GM18520 (cell line): Measurements from ENCODE around the gene PCDHA12.
"Not testable (repeated sequence)": the region's sequence is repeated elsewhere in the genome, so short reads cannot be mapped to it uniquely, and the experiment has no call there.

Source experiments
- ATAC-seq: cut with Tn5 transposase; IDR thresholded peaks from one replicate; pipeline ENCODE4 v1.9.1; 2021; ENCODE audit not compliant: unreplicated experiment

PCDHA12 gene

DNA sequence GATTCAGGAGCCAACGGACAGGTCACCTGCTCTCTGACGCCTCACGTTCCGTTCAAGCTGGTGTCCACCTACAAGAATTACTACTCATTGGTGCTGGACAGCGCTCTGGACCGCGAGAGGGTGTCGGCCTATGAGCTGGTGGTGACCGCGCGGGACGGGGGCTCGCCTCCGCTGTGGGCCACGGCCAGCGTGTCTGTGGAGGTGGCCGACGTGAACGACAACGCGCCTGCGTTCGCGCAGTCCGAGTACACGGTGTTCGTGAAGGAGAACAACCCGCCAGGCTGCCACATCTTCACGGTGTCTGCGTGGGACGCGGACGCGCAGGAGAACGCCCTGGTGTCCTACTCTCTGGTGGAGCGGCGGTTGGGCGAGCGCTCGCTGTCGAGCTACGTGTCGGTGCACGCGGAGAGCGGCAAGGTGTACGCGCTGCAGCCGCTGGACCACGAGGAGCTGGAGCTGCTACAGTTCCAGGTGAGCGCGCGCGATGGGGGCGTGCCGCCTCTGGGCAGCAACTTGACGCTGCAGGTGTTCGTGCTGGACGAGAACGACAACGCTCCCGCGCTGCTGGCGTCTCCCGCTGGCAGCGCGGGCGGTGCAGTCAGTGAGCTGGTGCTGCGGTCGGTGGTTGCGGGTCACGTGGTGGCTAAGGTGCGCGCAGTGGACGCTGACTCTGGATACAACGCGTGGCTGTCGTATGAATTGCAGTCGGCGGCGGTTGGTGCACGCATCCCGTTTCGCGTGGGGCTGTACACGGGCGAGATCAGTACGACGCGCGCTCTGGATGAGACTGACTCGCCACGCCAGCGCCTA is 17.7 kb upstream of the PCDHA12 start:
- no peak for ATAC-seq

DNA sequence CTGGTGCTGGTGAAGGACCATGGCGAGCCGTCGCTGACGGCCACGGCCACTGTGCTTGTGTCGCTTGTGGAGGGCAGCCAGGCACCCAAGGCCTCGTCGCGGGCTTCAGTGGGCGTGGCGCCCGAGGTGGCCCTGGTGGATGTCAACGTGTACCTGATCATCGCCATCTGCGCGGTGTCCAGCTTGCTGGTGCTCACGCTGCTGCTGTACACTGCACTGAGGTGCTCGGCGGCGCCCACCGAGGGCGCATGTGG is 17.2 kb upstream of the PCDHA12 start:
- ATAC-seq, result no peak

DNA sequence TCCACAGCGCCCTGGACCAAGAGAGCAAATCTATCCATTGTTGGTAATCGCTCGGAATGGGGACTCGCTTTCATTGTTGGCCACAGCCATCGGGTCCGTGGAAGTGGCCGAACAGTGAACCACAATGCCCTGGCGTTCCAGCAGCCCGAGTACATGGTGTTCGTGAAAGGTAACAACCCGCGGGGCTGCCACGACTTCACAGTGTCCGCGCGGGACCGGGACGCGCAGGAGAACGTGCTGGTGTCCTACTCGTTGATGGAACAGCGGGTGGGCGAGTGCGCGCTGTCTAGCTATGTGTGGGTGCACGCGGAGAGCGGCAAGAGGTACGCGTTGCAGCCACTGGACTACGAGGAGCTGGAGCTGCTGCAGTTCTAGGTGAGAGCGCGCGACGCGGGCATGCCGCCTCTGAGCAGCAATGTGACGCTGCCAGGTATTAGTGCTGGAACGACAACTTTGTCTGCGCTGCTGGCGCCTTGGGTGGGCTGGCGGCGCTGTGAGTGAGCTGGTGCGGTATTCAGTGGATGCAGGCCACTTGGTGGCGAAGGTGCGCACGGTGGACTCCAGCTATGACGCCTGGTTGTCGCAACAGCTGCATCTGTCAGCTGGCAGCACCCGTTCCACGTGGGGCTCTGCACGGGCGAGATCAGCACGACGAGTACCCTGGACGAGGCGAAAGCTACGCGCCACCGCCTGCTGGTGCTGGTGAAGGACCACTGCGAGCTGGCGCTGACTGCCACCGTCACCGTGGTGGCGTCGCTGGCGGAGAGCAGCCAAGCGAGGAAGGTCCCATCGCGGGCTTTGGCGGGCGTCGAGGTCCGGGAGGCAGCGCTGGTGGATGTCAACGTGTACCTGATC is 12.4 kb upstream of the PCDHA12 start:
- no peak for ATAC-seq

DNA sequence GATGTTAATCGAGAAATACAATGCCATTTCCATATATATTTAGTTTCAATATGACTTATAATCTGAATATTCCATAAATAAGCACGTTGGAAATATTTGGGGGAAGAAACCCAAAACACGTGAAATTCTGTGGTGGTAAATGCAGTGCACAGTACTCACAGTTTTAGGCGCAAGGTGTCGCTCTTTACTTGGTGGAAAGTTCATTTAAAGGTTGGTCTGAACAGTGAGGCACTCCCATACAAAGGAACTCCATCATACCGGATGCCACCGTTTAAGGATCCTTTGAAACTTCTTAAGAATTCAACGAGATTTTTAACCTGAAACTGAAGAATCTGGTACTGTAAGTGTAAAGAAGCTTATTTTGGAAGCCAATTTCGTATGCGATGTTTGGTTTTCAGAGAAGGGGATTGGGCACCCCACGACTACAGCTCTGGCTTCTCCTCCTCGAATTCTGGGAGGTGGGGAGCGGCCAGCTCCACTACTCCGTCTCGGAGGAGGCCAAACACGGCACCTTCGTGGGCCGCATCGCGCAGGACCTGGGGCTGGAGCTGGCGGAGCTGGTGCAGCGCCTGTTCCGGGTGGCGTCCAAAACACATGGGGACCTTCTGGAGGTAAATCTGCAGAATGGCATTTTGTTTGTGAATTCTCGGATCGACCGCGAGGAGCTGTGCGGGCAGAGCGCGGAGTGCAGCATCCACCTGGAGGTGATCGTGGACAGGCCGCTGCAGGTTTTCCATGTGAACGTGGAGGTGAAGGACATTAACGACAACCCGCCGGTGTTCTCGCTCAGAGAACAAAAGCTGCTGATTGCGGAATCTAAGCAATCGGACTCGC is 6.2 kb upstream of the PCDHA12 start, which contains the start of gene PCDHA11:
Gene PCDHA11, plus strand, starts transcription at position 237 of the 834 bp plus-strand sequence. Its CDS starts 147 bp downstream, at position 384.
- no peak for ATAC-seq

DNA sequence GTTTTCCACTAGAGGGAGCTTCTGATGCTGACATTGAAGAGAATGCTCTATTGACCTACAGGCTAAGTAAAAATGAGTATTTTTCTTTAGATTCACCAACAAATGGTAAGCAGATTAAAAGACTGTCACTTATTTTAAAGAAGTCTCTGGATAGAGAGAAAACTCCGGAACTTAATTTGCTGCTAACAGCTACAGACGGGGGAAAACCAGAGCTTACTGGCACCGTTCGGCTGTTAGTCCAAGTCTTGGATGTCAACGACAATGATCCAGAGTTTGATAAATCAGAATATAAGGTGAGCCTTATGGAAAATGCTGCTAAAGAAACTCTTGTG is 5.6 kb upstream of the PCDHA12 start:
- ATAC-seq, result no peak

DNA sequence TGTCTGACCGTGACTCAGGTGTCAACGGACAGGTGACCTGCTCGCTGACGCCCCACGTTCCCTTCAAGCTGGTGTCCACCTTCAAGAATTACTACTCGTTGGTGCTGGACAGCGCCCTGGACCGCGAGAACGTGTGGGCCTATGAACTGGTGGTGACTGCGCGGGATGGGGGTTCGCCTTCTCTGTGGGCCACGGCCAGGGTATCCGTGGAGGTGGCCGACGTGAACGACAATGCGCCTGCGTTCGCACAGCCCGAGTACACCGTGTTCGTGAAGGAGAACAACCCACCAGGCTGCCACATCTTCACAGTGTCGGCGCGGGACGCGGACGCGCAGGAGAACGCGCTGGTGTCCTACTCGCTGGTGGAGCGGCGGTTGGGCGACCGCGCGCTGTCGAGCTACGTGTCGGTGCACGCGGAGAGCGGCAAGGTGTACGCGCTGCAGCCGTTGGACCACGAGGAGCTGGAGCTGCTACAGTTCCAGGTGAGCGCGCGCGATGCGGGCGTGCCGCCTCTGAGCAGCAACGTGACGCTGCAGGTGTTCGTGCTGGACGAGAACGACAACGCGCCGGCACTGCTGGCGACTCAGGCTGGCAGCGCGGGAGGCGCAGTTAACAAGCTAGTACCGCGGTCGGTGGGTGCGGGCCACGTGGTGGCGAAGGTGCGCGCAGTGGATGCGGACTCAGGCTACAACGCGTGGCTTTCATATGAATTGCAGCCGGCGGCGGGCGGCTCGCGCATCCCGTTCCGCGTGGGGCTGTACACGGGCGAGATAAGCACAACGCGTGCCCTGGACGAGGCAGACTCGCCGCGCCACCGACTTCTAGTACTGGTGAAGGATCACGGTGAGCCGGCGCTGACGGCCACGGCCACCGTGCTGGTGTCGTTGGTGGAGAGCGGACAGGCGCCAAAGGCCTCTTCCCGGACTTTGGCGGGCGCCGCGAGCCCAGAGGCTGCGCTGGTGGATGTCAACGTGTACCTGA is 4.6 kb upstream of the PCDHA12 start:
- no peak for ATAC-seq

DNA sequence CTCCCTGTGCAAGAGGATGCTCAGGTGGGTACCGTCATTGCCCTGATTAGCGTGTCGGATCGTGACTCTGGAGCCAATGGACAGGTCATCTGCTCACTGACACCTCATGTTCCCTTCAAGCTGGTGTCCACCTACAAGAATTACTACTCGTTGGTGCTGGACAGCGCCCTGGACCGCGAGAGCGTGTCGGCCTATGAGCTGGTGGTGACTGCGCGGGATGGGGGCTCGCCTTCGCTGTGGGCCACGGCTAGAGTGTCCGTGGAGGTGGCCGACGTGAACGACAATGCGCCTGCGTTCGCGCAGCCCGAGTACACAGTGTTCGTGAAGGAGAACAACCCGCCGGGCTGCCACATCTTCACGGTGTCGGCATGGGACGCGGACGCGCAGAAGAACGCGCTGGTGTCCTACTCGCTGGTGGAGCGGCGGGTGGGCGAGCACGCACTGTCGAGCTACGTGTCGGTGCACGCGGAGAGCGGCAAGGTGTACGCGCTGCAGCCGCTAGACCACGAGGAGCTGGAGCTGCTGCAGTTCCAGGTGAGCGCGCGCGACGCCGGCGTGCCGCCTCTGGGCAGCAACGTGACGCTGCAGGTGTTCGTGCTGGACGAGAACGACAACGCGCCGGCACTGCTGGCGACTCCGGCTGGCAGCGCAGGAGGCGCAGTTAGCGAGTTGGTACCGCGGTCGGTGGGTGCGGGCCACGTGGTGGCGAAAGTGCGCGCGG is 1.6 kb downstream of the PCDHA12 start:
- not testable (repeated sequence) for ATAC-seq

DNA sequence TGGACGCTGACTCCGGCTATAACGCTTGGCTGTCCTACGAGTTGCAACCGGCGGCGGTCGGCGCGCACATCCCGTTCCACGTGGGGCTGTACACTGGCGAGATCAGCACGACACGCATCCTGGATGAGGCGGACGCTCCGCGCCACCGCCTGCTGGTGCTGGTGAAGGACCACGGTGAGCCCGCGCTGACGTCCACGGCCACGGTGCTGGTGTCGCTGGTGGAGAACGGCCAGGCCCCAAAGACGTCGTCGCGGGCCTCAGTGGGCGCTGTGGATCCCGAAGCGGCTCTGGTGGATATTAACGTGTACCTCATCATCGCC is 2.1 kb downstream of the PCDHA12 start:
- ATAC-seq, result no peak

DNA sequence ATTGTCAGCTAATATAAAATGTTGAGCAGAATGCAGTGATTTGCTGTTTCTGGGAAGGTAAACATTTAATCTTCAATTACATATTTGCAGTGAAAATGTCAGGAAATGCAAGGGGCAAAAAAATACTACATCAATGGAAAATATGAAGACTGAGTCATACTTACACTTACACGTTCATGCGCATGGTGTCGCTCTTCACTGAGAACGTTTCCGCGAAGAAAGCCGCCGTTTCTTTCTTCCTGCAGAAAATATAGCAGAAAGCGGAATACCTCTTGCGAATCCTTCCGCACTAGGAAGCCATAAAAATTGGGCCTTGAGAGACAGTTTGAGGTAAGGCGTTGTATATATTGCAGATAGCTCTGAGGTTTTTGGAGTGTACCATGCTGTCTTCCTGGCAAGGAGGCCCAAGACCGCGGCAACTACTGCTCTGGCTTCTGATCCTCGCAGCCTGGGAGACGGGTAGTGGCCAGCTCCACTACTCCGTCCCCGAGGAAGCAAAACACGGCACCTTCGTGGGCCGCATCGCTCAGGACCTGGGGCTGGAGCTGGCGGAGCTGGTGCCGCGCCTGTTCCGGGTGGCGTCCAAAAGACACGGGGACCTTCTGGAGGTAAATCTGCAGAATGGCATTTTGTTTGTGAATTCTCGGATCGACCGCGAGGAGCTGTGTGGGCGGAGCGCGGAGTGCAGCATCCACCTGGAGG is 6.9 kb downstream of the PCDHA12 start, which contains the start of gene PCDHA13:
Gene PCDHA13, plus strand, starts transcription at position 236 of the 702 bp plus-strand sequence. Its CDS starts 145 bp downstream, at position 381.
- ATAC-seq, result no peak

DNA sequence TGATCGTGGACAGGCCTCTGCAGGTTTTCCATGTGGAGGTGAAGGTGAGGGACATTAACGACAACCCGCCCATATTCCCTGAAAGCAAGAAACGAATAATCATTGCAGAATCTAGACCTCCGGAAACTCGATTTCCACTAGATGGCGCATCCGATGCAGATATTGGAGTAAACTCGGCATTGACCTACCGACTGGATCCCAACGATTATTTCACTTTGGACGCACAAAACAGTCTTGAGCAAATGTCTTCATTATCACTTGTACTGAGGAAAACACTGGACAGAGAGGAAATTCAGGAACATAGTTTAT is 7.4 kb downstream of the PCDHA12 start:
- no peak for ATAC-seq

DNA sequence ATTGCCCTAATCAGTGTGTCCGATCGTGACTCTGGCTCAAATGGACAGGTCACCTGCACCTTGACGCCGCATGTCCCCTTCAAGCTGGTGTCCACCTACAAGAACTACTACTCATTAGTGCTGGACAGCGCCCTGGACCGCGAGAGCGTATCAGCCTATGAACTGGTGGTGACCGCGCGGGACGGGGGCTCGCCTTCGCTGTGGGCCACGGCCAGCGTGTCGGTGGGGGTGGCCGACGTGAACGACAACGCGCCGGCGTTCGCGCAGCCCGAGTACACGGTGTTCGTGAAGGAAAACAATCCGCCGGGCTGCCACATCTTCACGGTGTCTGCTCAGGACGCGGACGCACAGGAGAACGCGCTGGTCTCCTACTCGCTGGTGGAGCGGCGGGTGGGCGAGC is 8.3 kb downstream of the PCDHA12 start:
- ATAC-seq, result no peak

DNA sequence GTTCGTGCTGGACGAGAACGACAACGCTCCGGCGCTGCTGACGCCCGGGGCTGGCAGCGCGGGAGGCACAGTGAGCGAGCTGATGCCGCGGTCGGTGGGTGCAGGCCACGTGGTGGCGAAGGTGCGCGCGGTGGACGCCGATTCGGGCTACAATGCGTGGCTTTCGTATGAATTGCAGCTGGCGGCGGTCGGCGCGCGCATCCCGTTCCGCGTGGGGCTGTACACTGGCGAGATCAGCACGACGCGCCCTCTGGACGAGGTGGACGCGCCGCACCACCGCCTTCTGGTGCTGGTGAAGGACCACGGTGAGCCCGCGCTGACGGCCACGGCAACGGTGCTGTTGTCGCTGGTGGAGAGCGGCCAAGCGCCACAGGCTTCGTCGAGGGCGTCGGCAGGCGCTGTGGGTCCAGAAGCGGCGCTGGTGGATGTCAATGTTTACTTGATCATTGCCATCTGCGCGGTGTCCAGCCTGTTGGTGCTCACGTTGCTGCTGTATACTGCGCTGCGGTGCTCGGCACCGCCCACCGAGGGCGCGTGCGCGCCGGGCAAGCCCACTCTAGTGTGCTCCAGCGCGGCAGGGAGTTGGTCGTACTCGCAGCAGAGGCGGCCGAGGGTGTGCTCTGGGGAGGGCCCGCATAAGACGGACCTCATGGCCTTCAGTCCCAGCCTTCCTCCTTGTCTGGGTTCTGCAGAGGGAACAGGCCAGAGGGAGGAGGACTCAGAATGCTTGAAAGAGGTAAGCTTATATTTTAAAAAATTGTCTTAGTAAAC is 9.0 kb downstream of the PCDHA12 start:
- no peak for ATAC-seq

DNA sequence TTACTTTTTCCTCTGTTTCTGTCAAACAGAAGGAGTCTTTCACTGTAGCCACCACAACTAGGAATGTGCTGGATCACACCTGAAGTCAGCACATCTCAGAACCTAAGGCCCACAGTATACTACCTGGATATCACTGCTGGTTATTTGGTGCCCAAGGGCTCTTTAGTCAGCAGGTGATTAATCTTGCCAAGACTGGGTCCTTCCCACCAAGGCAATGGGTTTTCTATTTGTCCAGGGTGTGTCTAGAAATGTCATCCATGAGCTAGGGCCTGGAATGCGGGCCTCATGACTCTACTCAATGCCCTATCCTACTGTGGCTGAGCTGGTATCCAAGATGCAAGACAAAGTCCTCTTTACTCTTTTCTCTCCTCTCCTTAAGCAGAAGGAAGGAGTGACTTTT is 41.2 kb downstream of the PCDHA12 start:
- ATAC-seq, result no peak

DNA sequence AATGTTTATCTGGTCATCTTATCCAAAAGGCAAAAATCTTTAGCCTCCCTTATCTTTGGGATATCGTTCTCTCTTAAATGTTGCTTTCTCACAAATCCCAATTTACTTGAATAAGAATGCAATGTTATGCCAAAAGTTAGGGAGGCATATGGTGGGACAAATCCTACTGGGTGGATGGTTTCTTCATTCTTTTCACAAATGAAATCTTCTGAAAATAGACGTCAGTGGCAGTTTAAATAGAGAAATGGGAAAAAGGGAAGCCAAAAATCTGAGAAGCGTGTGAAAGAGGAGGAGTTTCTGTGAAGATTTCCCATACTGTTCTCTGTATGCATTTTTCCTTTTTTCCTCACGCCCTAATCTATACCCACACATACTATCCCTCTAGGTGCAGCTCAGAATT is 48.5 kb downstream of the PCDHA12 start:
- ATAC-seq, result no peak

DNA sequence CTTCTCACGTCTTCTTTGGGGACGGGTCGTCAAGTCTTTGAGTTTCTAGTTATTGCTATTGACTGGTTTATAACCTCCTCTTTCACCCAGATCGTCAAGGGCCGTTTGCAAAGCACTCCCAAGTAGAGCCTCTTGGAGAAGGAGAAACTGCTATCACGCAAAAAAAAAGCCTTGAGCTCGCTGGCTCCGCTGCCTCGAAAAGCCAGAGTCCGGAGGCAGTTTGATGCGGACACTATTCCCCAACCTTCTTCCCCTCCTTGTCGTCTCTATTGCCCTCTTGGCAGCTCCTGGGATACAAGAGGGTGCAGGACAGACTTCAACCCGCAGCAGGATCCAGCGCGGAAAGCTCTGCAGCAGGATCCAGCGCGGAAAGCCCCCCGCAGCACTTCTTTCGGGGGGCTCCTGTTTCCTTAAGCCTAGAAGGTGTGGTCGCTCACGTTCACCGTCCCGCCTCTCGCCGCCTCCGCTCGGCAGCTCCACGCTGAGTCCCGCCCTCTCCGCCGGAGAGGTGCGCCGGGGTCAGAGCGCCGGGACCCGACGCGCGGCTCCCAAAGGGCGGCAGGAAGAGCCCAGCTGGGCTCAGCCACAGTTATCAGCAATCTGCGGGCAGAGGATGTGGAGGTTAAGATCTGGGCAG is 50.8 kb downstream of the PCDHA12 start, which contains the start of gene PCDHAC1:
Gene PCDHAC1, plus strand, starts transcription at position 494 of the 637 bp plus-strand sequence. CDS start 594 bp downstream, outside the sequence.
- no peak for ATAC-seq

DNA sequence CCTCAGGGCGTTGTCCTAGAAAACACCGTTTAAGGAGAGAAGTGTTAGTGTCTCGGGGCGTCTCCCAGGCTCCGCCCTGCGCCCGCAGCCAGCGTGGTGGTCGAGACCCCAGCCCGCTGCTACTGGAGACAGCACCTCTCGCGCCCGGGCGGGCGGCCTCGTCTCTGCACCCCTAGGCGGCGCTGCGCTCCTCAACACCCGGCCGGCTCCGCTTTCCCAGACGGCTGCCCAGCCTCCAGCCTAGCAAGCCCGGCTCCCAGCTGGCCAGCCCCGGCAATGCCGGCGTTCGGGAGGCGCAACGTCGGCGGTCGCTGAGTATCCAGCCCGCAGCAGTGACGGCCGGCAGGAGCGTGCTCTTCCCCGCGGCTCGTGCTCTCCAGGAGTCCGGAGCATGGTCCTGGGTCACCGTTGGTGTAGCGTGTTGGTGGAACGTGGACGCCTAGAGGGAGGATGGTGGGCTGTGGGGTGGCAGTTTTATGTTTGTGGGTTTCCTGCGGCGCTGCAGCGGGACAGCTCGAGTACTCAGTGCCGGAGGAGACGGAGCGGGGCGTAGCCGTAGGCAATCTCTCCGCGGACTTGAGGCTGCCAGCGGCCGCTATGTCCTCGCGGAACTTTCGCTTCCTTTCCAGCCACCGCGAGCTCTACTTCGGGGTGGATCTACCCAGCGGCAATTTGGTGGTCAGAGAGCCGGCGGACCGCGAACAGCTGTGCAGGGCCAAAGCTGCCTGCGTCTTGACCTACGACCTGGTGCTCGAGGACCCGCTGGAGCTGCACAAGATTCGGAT is 51.5 kb downstream of the PCDHA12 start:
- no peak for ATAC-seq

DNA sequence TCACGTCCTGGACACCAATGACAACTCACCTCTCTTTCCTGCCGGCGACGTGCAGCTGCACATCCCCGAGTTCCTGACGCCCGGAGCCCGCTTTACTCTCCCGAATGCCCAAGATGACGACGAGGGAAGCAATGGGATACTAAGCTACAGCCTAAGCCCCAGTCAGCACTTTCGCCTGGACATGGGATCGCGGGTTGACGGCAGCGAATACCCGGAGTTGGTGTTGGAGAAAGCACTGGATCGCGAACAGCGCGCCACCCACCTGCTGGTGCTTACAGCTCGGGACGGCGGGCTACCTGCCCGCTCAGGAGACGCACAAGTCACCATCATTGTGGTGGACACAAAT is 52.1 kb downstream of the PCDHA12 start:
- no peak for ATAC-seq
